Tibial nerve (tissue), 4 donors: Measurements from ENCODE around the gene TTC9B. TPM values are rescaled to one million over a fixed set of nuclear protein-coding genes. Genes with fewer than 3 reads are reported as not detected.

ENCODE experiments used
- DNase-seq, 2 donors: peaks; one replicate each; pipeline ENCODE4 v3.0.0-alpha.2; 2019; ENCODE audit warnings: low spot score in 2 of 2
- H3K27ac ChIP-seq, 4 donors: fragments of 200-600 bp; sonication (generic) in 3 of 4; one replicate each; pipeline ENCODE4 v1.5.1; 2017 to 2019; ENCODE audit warnings: mild to moderate bottlenecking in 1 of 4
- H3K27me3 ChIP-seq, 2 donors: fragments of 200-600 bp; sonication (generic) in 1 of 2; one replicate each; pipeline versions ENCODE4 v1.5.1 to v1.6.0; 2017 to 2019
- H3K36me3 ChIP-seq, 3 donors: fragments of 200-600 bp; sonication (generic); one replicate each; pipeline ENCODE4 v1.5.1; 2018 to 2019
- H3K4me1 ChIP-seq, 4 donors: fragments of 200-600 bp; sonication (generic) in 3 of 4; one replicate each; pipeline ENCODE4 v1.5.1; 2017 to 2019
- H3K4me3 ChIP-seq, 4 donors: fragments of 200-600 bp; sonication (generic) in 3 of 4; one replicate each; pipeline ENCODE4 v1.5.1; 2017 to 2019; ENCODE audit warnings: mild to moderate bottlenecking in 1 of 4, moderate library complexity in 1 of 4
- H3K9me3 ChIP-seq, 4 donors: fragments of 200-600 bp; sonication (generic) in 3 of 4; one replicate each; pipeline ENCODE4 v1.5.1; 2017 to 2019
- EP300 ChIP-seq, 2 donors: sonication (generic); formaldehyde crosslinking; IDR thresholded peaks; one replicate each; pipeline ENCODE4 v1.6.1; 2017; ENCODE audit warnings: antibody characterized with exemption in 2 of 2, mild to moderate bottlenecking in 1 of 2
- POLR2A ChIP-seq, 2 donors: fragments of 450-650 bp; IDR thresholded peaks; one replicate each; pipeline ENCODE4 v1.6.1; 2017; ENCODE audit warnings: antibody characterized with exemption in 2 of 2, mild to moderate bottlenecking in 2 of 2, moderate library complexity in 2 of 2
- WGBS, 2 donors: methylation state at CpG; one replicate each; pipeline ENCODE4 v1.1.5; 2018; 5-methylcytosine and 5-hydroxymethylcytosine counted together
- total RNA-seq, 4 donors: library from RNA; depleted of rRNA; stranded (reverse); fragments of >200 nt; gene quantifications; one replicate each; pipeline ENCODE4 v1.1.0, GENCODE V29; 2016
- TF ChIP-seq, protein P1 (sequence below), 5 experiments: fragments of 200-600 bp in 3 of 5; fragments of 450-650 bp in 2 of 5; sonication (generic) in 3 of 5; IDR thresholded peaks; one replicate each; pipeline ENCODE4 v1.5.1; 2016 to 2019; ENCODE audit warnings: antibody characterized with exemption in 5 of 5, mild to moderate bottlenecking in 3 of 5, moderate library complexity in 2 of 5

TTC9B gene
- total RNA-seq, 4 donors from 2014 or later: 0.84 TPM; not detected in 3

DNA sequence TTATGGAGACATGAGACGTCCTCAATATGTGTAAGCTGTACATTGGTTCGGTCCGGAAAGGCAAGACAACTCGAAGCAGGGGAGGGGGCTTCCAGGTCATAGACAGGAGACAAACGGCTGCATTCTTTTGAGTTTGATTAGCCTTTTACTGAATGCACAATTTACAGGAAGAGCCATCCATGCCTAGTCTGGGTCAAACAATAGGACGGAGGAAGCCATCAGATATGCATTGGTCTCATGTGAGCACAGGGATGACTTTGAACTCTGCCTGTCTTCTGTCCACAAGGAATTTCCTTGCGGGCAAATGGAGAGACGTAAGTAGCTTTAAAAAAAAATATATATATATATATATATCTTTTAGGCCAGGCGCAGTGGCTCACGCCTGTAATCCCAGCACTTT is 10.2 kb upstream of the TTC9B start:
- no peaks in the 10 kb centered on the region for H3K9me3 ChIP-seq
- DNase-seq: no peak
- TF ChIP-seq EP300 (IDR thresholded peaks at IDR 0.05) (no peak), POLR2A (IDR thresholded peaks at IDR 0.05) (no peak)
- TF ChIP-seq, protein P1, sequence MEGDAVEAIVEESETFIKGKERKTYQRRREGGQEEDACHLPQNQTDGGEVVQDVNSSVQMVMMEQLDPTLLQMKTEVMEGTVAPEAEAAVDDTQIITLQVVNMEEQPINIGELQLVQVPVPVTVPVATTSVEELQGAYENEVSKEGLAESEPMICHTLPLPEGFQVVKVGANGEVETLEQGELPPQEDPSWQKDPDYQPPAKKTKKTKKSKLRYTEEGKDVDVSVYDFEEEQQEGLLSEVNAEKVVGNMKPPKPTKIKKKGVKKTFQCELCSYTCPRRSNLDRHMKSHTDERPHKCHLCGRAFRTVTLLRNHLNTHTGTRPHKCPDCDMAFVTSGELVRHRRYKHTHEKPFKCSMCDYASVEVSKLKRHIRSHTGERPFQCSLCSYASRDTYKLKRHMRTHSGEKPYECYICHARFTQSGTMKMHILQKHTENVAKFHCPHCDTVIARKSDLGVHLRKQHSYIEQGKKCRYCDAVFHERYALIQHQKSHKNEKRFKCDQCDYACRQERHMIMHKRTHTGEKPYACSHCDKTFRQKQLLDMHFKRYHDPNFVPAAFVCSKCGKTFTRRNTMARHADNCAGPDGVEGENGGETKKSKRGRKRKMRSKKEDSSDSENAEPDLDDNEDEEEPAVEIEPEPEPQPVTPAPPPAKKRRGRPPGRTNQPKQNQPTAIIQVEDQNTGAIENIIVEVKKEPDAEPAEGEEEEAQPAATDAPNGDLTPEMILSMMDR (IDR thresholded peaks at IDR 0.05): no peak
- no peak overlapping the region for H3K4me3 ChIP-seq
- H3K36me3 ChIP-seq: peaks cover 0 to 12% (median 0%) of the 10 kb centered on the region in 3 donors
- H3K4me1 ChIP-seq: peaks cover 0 to 54% (median 16%) of the 10 kb centered on the region in 4 donors
- 56 to 59% methylated on average over 10 of the region's 10 CpGs for WGBS, 2 donors
- peaks cover 0 to 41% of the 10 kb centered on the region in 2 donors for H3K27me3 ChIP-seq
- no peak overlapping the region for H3K27ac ChIP-seq

DNA sequence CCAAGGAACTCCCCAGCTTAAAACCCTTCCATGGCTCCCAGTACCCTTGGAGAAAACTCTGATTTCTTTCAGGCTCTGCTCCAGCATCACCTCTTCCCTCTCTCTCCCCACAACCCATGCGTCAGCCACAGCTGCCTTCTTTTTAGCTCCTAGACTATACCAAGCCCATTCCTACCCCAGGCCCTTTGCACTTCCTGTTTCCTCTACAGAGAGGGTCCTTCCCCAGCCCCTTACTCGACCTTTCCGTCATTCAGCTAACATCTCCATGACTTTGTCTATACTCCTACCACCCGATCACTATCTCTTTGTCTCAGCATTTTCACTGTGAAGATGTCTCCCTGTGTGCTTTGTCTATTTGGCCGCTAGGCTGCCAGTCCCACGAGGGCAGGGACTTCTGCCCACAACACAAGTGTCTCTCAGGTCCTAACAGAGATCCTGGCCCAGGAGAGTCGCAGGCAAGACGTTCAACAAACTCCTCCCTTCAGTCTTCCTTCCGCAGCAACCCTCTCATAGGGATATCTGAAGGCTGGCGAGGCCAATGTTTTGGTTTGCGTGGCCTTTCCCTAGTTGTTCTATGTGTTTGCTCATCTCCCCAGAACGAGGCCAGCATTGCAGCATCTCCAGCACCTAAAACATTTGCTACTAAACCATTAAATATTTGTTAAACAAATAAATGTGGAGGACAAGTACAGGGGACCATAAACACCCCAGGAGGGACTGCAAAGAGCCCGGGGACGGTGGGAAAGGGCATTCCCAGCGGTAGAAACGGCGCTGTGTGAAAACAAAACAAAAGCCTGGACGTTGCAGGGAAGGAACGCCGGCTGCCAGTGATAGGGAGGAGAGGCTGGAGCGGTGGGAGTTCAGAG is 7.5 kb upstream of the TTC9B start:
- 20 to 23% methylated on average over 21 of the region's 21 CpGs for WGBS, 2 donors
- peak overlapping the region; percentile 0 to 38 (median 12) for H3K4me3 ChIP-seq
- H3K36me3 ChIP-seq: no peaks in the 10 kb centered on the region
- peaks cover 0 to 56% of the 10 kb centered on the region in 2 donors for H3K27me3 ChIP-seq
- no peak overlapping the region for H3K27ac ChIP-seq
- no peaks in the 10 kb centered on the region for H3K9me3 ChIP-seq
- peaks cover 0 to 31% (median 3%) of the 10 kb centered on the region in 4 donors for H3K4me1 ChIP-seq
- no peak for DNase-seq
- TF ChIP-seq, protein P1 (IDR thresholded peaks at IDR 0.05): no peak
- TF ChIP-seq POLR2A (IDR thresholded peaks at IDR 0.05) (no peak), EP300 (IDR thresholded peaks at IDR 0.05) (no peak)

DNA sequence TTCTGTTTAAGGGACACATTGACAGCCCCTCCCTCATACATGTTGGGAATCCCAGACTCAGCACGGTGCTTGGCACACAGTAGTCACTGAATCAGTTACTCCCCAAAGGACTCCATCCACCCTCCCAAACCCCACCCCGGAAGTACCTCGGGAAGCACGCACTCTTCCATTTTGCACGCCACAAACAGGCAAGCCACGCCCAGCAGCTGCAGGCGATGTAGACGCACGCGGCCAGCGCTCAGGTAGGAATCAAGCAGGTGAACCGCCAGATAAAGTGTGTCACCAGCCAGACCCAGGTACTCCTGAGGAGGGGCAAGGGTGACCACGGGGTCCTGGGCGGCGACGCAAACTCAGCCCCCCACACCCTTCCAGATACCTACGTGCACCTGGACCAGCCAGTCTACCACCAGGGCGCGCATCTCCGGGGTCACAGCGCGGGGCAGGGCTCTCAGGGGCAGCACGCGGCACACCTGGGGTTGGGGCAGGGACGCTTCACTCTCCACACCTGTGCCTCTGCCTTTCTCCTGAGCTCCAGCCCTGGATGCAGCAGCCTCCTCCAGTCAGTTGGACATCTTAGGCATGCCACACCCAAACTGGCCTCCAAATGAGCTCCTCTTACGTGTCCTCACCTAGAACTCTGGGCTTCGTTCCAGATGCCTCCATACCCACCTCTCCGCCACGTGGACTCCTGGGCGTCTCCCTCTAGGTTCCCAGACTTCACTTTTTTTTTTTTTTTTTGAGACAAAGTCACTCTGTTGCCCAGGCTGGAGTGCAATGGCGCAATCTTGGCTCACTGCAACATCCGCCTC is 6.4 kb upstream of the TTC9B start:
- H3K27me3 ChIP-seq: peaks cover 0 to 63% of the 10 kb centered on the region in 2 donors

DNA sequence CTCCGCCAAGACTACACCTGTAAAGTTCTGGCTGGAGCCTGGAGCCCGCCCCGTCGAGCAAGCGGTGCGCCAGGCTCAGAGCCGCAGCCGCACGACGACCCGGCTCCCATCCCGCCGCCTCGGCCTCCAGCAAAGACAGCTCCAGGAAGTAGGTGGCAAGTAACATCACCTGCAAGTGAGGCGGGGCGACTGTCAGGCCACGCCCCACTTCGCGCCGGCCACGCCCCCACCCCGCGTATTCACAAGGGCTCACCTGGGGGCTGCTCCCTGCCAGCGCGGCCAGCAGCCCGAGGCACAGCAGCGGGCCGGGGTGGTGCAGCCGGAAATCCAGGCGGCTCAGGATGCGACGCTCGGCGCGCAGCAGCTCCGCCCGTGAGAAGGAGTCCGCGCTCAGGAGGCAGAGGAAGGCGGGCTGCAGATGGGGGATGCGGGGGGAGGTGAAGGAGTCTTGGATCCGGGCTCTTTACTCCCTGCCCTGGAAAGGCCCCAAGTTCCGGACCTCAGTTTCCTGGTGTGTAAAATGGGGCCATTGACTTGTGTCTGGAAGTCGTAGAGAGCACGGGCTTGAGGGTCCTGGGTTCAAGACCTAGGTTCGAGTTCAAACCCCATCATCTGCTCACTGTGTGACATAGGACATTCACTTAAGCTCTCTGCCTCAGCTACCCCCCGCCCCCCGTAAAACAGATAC is 5.1 kb upstream of the TTC9B start:
- Histone ChIP-seq H3K36me3 (no peaks in the 10 kb centered on the region), H3K4me3 (no peak overlapping the region), H3K27ac (no peak overlapping the region), H3K27me3 (peaks cover 0 to 75% of the 10 kb centered on the region in 2 donors), H3K4me1 (peaks cover 0 to 24% (median 3%) of the 10 kb centered on the region in 4 donors), H3K9me3 (no peaks in the 10 kb centered on the region)
- DNase-seq: no peak
- WGBS, 2 donors: 26 to 61% methylated on average over 27 to 30 of the region's 48 CpGs
- TF ChIP-seq, protein P1 (IDR thresholded peaks at IDR 0.05): no peak
- TF ChIP-seq EP300 (IDR thresholded peaks at IDR 0.05) (no peak), POLR2A (IDR thresholded peaks at IDR 0.05) (no peak)

More for the DNA sequence above, 6.4 kb upstream of the TTC9B start:
- TF ChIP-seq EP300 (IDR thresholded peaks at IDR 0.05) (no peak), POLR2A (IDR thresholded peaks at IDR 0.05) (no peak)
- TF ChIP-seq, protein P1 (IDR thresholded peaks at IDR 0.05): no peak
- DNase-seq: no peak
- Histone ChIP-seq H3K4me3 (no peak overlapping the region), H3K9me3 (no peaks in the 10 kb centered on the region), H3K27ac (no peak overlapping the region), H3K4me1 (peaks cover 0 to 24% (median 3%) of the 10 kb centered on the region in 4 donors), H3K36me3 (no peaks in the 10 kb centered on the region)
- 88 to 90% methylated on average over 23 to 32 of the region's 32 CpGs for WGBS, 2 donors
